ENCODE data around the gene ZBTB5.

DNA sequence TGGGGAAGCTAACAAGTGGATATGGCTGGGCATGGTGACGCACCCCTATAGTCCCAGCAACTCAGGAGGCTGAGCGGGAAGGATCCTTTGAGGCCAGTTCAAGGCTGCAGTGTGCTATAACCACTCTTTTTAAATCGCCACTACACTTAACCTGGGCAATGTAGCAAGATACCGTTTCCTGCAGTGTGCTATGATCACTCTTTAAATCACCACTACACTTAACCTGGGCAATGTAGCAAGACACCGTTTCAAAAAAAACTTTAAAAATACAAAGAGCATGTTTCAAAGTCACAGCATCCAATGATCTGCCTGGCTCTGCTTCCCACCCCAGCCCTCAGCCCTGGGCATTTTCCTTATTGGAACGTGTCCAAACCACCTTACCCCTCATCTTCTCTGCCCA, 28.2 kb downstream of the ZBTB5 start:
- TF ChIP-seq, protein P1, sequence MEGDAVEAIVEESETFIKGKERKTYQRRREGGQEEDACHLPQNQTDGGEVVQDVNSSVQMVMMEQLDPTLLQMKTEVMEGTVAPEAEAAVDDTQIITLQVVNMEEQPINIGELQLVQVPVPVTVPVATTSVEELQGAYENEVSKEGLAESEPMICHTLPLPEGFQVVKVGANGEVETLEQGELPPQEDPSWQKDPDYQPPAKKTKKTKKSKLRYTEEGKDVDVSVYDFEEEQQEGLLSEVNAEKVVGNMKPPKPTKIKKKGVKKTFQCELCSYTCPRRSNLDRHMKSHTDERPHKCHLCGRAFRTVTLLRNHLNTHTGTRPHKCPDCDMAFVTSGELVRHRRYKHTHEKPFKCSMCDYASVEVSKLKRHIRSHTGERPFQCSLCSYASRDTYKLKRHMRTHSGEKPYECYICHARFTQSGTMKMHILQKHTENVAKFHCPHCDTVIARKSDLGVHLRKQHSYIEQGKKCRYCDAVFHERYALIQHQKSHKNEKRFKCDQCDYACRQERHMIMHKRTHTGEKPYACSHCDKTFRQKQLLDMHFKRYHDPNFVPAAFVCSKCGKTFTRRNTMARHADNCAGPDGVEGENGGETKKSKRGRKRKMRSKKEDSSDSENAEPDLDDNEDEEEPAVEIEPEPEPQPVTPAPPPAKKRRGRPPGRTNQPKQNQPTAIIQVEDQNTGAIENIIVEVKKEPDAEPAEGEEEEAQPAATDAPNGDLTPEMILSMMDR (conservative IDR thresholded peaks at IDR 0.05; ENCODE audit: low read depth, low read length) = no peak
- no peak for TF ChIP-seq POLR2A (IDR thresholded peaks at IDR 0.05; ENCODE audit: low read depth, low read length)
- TF ChIP-seq USF2 (IDR thresholded peaks at IDR 0.05; ENCODE audit: low read depth, low read length) = no peak
- TF ChIP-seq RAD21 (IDR thresholded peaks at IDR 0.05; ENCODE audit: low read length) = no peak
- no peak for TF ChIP-seq CEBPB (IDR thresholded peaks at IDR 0.05; ENCODE audit: low read depth, low read length)
- TF ChIP-seq MAZ (IDR thresholded peaks at IDR 0.05; ENCODE audit: borderline replicate concordance, low read depth, low read length) = no peak
- no peak for TF ChIP-seq MAFK (IDR thresholded peaks at IDR 0.05; ENCODE audit: low read depth, low read length)
- TF ChIP-seq MXI1 (IDR thresholded peaks at IDR 0.05; ENCODE audit: borderline replicate concordance, low read depth, low read length) = no peak
- no peak for TF ChIP-seq FOS (IDR thresholded peaks at IDR 0.05; ENCODE audit: low read depth, low read length)
- no peak for TF ChIP-seq SMC3 (IDR thresholded peaks at IDR 0.05; ENCODE audit: low read depth, low read length)
- no peak for TF ChIP-seq CHD1 (IDR thresholded peaks at IDR 0.05; ENCODE audit: low read depth, low read length)
- TF ChIP-seq RCOR1 (IDR thresholded peaks at IDR 0.05; ENCODE audit: insufficient replicate concordance, low read length) = no peak
- no peak for TF ChIP-seq ELK1 (IDR thresholded peaks at IDR 0.05; ENCODE audit: borderline replicate concordance, low read depth, low read length)
- no peak for TF ChIP-seq BHLHE40 (IDR thresholded peaks at IDR 0.05; ENCODE audit: low read depth, low read length)

Data from IMR-90 (cell line).